Measurements from ENCODE around the gene CPSF4L.
A peak's percentile ranks its signal among the peaks of the same experiment; 100 is the strongest.

CPSF4L gene

GRCh38 chr17:73289549-73290254 is 28.0 kb upstream of the CPSF4L start:
- no peak for DNase-seq (ENCODE audit: low spot score)

GRCh38 chr17:73288534-73289302 is 27.0 kb upstream of the CPSF4L start:
- no peak for DNase-seq (ENCODE audit: low spot score)

DNA sequence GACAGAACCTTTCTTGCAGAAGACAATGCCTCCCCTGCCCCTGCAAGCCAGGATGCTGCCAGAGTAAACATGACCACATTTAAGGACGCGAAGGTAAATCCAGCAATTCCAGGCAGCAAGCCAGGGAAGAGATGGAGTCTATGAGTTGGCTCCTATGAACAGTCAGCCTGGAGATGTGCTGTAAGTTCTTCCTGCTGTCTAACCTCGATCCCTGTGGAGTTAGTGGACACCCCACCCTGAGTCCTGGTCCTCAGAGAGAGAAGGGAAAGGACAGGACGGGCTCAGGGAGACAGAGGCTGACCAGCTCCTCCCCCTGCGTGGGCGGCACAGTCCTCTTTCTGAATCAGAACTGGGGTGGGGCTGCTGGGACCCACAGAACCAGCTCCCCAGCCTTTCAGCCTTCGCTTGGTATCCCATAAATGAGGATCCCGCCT is 25.2 kb upstream of the CPSF4L start:
- no peak for DNase-seq (ENCODE audit: low spot score)

- DNase-seq (ENCODE audit: low spot score): no peak
These were observed 24.5 kb upstream of the CPSF4L start for GRCh38 chr17:73285916-73286862.

DNA sequence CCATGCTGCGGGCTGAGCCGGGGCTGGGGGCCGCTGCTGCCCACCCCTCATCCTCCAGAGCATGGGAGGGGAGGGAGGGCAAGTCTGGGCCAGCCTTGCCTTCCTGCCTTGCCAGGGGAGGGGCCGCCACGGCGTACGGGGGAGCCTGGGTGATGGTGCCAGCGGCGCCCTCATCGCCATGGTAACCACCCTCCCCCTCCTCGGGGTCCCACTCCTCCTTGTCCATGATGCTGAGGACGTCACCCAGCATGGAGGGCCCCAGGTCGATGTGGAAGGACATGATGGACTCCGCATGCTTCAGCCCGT is 23.9 kb upstream of the CPSF4L start:
- no peak for DNase-seq (ENCODE audit: low spot score)

GRCh38 chr17:73284906-73285602 is 23.4 kb upstream of the CPSF4L start:
- DNase-seq (ENCODE audit: low spot score): no peak

DNA sequence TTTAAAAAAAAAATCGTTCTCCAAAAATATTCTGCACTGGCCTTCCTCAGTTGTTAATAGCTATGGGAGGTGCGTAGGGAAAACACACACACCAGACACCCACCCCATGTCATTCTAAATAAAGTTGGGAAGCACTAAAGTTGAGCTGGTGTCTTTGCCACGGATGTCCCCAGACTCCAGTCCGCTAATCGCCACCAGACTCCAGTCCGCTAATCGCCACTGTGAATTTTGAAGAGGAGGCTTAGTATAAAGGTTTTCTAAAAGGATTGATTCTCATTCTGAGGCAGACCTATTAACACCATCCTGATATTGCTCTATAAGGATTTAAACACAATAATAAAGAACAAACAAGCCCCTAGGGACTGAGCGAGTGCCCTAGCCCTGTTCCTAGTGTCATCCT is 22.7 kb upstream of the CPSF4L start:
- no peak for DNase-seq (ENCODE audit: low spot score)

DNA sequence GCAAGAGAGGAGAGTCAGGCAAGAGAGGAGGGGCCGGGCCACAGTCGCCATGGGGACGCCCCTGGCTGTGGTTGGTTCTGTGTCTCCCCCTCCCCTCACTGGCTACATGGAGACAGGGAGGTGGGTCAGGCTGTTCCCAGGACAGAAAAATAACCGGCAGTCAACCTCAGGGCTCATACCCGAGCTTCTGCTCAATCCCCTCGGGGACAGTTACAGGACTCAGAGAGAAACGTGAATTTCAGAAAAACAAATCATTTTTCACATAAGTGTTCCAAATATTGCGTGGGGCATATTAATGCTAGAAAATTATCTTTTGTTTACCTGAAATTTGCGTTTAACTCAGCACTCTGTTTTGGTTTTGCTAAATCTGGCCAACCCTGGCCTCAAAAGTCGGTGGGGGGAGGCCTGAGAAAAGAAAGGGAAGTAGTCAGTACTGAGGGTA is 22.2 kb upstream of the CPSF4L start:
- no peak for DNase-seq (ENCODE audit: low spot score)

DNA sequence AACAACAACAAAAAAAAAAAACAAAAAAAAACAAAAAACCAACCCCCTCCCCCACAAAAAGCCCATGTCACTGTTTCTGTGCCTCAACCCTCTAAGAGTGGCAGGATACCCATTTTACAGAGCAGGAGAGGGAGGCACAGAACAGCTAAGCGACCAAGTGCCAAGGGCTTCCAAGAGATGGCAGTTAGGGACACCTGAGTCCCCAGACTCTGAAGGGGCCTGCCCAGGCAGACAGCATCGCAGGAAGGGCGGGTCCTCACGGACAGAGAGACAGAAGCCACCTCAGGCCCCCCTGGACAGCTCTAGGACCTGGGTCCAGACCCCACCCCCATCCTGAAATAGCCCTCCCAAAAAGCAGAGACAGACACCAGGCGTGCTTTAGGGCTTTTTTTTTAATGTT is 21.6 kb upstream of the CPSF4L start:
- DNase-seq (ENCODE audit: low spot score): no peak

DNA sequence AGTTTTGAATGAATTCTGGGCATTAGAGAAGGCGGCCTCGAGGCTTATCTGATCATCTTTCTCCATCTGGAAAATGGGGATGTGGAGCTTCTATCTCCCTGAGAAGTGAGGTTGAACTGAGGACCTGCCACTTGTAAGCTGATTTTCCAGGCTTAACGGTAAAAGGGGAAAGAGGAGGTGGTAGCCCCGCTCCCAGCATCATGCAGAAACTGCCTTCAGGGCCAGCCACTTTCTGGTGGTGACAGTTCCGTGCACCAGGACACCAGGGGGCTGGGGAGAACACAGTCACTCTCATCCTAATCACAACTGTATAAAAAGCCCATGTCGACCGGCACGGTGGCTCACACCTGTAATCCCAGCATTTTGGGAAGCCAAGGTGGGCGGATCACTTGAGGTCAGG is 20.9 kb upstream of the CPSF4L start:
- no peak for DNase-seq (ENCODE audit: low spot score)

DNA sequence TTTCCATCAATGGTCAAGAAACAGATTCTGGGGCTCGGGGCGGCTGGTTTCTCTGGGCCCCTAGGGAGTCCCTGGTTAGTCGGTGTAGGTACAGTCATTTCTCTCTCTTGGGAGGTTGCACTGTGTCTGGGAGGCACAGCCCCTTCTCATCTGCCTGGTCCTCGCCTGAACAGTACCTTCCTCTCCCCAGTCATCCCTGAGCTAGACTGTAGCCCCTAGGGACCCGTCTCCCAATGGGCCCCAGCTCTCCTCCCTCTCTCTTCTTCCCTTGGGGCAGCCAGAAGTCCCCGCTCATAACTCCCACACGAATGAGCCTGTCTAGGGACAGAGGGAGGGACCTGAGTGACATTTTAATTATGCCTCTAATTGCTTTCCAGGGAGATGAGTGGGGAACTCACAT is 20.2 kb upstream of the CPSF4L start:
- no peak for DNase-seq (ENCODE audit: low spot score)

DNA sequence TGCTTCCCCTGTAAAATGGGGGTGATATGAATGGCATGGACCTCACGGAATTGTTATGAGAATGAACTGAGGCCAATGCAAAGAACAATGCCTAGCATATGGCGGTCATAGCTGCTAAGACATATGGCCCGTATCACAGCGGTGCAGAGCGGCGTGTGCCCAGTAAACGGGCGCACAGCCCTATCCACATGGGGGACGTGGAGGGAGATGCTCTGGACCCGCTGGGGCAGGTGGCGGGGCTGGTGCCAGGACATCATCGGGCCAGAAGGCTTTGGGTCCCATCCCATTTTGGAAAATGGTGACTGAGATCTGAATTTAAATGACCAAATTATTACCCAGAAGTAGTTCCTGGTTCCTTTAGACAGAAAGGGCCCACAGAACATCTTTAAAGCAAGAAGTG is 18.5 kb upstream of the CPSF4L start:
- no peak for DNase-seq (ENCODE audit: low spot score)

GRCh38 chr17:73279704-73280103 is 18.0 kb upstream of the CPSF4L start:
- DNase-seq (ENCODE audit: low spot score): no peak

DNA sequence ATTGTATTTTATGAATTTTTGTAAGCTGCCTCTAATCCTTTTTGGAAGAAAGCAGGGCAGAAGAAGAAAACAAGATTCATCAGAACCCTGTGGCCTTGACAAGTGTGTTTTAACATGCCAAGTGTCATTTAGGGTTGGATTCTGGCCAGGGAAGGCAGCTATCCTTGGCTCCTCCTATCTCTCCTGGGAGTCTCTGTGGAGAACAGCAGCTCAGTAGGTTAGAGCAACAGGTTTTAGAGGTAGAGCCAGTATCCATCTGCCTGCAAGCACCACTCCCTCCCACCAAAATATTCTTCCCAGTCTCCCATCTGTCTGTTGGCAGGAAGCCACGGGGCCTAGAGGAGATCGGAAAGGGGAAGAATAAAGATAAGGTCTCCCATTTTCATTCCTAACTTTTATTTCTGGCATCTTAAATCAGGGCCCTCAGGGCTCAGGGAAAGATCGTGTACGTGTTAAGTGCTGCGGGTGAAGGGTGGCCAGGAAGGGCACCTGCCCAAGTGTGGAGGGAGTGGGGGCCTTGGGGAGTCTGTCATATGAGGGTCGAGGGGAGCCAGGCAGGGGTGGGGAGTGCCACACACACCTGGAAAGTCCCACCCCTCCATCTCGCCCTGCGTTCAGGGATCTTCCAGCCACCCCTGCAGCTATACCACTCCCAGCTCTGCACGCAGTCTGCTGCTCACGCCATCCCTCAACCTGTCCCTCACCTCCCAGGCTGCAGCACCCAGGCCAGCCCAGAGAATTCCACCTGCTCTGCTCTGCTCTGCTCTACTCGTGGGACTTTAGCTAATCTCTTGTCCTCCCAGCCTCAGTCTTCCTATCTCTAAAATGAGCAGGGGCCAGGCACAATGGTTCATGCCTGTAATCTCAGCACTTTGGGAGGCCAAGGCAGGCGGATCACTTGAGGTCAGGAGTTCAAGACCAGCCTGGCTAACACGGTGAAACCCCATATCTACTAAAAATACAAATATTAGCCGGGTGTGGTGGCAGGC is 17.1 kb upstream of the CPSF4L start:
- DNase-seq (ENCODE audit: low spot score): no peak

DNA sequence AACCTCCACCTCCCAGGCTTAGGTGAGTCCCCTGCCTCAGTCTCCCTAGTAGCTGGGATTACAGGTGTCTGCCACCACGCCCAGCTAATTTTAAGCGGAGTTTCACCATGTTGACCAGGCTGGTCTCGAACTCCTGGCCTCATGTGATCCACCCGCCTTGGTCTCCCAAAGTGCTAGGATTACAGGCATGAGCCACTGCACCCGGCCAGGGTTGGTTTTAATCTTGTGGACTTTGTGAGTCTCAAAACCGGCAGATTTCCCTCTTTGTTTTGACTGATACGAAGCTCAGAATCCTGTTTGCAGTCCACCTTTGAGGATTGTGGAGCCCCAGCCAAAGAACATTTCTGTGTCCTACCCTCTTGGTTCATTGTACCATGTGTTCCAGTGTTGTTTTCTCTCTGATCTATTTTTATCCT is 16.4 kb upstream of the CPSF4L start:
- no peak for DNase-seq (ENCODE audit: low spot score)

GRCh38 chr17:73274490-73274889 is 12.8 kb upstream of the CPSF4L start:
- no peak for DNase-seq (ENCODE audit: low spot score)

DNA sequence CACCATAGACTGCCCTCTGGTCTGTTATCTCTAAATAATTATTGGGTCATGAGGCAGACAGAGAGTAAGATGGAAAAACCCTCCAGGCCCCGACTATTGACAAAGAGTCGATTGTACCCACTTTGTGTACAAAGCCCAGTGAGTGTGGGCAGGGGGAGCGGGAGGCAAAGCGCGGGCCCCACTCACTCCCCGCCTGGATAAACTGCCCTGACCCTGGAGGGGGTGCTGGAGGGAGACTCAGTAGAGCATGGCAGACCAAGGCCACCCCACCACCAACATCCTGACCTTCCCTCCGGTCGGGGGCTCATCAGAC is 11.2 kb upstream of the CPSF4L start:
- DNase-seq (ENCODE audit: low spot score): peak; percentile 78

- no peak for DNase-seq (ENCODE audit: low spot score)
These were observed 9.4 kb upstream of the CPSF4L start for GRCh38 chr17:73271072-73271471.

DNA sequence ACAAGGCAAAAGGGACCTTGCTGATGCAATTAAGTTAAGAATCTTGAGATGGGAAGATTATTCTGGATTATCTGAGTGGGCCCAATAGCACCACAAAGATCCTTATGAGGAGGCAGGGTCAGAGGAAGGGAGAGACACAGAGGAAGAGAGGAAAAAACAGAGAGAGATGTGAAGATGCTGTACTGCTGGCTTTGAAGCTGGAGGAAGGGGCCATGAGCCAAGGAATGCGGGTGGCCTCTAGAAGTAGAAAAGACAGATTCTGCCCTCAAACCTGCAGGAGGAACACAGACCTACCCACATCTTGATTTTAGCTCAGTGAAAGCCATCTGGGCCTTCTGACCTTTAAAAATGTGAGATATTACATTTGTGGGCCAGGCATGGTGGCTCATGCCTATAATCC is 8.1 kb upstream of the CPSF4L start:
- no peak for DNase-seq (ENCODE audit: low spot score)

GRCh38 chr17:73269329-73269615 is 7.6 kb upstream of the CPSF4L start:
- DNase-seq (ENCODE audit: low spot score): no peak

Data from globus pallidus (tissue), 1 donor.